Vagina (tissue), 2 donors: ENCODE measurements around the gene C16orf46.

Source experiments
- CTCF ChIP-seq, 3 experiments: fragments of 450-650 bp in 2 of 3; fragments of 200-600 bp in 1 of 3; sonication (generic) in 1 of 3; IDR thresholded peaks; one replicate each; pipeline ENCODE4 v1.5.1; 2017 to 2019; ENCODE audit warnings: antibody characterized with exemption in 3 of 3, mild to moderate bottlenecking in 2 of 3, moderate library complexity in 2 of 3
- POLR2AphosphoS5 ChIP-seq, 2 donors: sonication (generic); formaldehyde crosslinking; IDR thresholded peaks; one replicate each; pipeline ENCODE4 v1.9.0; 2017; ENCODE audit warnings: antibody characterized with exemption in 2 of 2, mild to moderate bottlenecking in 2 of 2, low read depth in 1 of 2; ENCODE audit not compliant: insufficient read depth in 1 of 2

GRCh38 chr16:81097230-81097629 lies 20.2 kb upstream of the C16orf46 start:
- TF ChIP-seq CTCF (IDR thresholded peaks at IDR 0.05) (no peak), POLR2AphosphoS5 (IDR thresholded peaks at IDR 0.05; ENCODE audit: insufficient read depth in 1 of 2, low read depth in 1 of 2) (no peak)
